HG03103 (cell line): Measurements from ENCODE around the gene MAGI1.
"Not testable (repeated sequence)": the region's sequence is repeated elsewhere in the genome, so short reads cannot be mapped to it uniquely, and the experiment has no call there.

Experiments used
- ATAC-seq: cut with Tn5 transposase; IDR thresholded peaks from one replicate; pipeline ENCODE4 v1.9.1; 2021; ENCODE audit warnings: low read depth; ENCODE audit not compliant: unreplicated experiment

The MAGI1 gene

GRCh38 chr3:65584002-65584401, 454.7 kb downstream of the MAGI1 start:
- ATAC-seq = no peak

GRCh38 chr3:65583188-65583587, 455.5 kb downstream of the MAGI1 start:
- ATAC-seq = no peak

GRCh38 chr3:65582012-65582717, 456.6 kb downstream of the MAGI1 start:
- ATAC-seq = no peak

- ATAC-seq = no peak
Observed at GRCh38 chr3:65581313-65581712, 457.4 kb downstream of the MAGI1 start.

- no peak for ATAC-seq
Observed at GRCh38 chr3:65578861-65579260, 459.9 kb downstream of the MAGI1 start.

- ATAC-seq = no peak
Observed at GRCh38 chr3:65577843-65578430, 460.8 kb downstream of the MAGI1 start.

- no peak for ATAC-seq
Observed at GRCh38 chr3:65576966-65577365, 461.8 kb downstream of the MAGI1 start.

- no peak for ATAC-seq
Observed at GRCh38 chr3:65576228-65576627, 462.5 kb downstream of the MAGI1 start.

GRCh38 chr3:65575376-65575840, 463.3 kb downstream of the MAGI1 start:
- no peak for ATAC-seq

GRCh38 chr3:65573548-65574116, 465.1 kb downstream of the MAGI1 start:
- no peak for ATAC-seq

- no peak for ATAC-seq
Observed at GRCh38 chr3:65572175-65572777, 466.4 kb downstream of the MAGI1 start.

- no peak for ATAC-seq
Observed at GRCh38 chr3:65569845-65570405, 468.8 kb downstream of the MAGI1 start.

GRCh38 chr3:65569129-65569528, 469.6 kb downstream of the MAGI1 start:
- no peak for ATAC-seq

- ATAC-seq = no peak
Observed at GRCh38 chr3:65568497-65568896, 470.2 kb downstream of the MAGI1 start.

- ATAC-seq = not testable (repeated sequence)
Observed at GRCh38 chr3:65565744-65566143, 473.0 kb downstream of the MAGI1 start.

GRCh38 chr3:65564483-65564882, 474.2 kb downstream of the MAGI1 start:
- ATAC-seq = no peak

- no peak for ATAC-seq
Observed at GRCh38 chr3:65563861-65564260, 474.9 kb downstream of the MAGI1 start.

- no peak for ATAC-seq
Observed at GRCh38 chr3:65562447-65562846, 476.3 kb downstream of the MAGI1 start.

- no peak for ATAC-seq
Observed at GRCh38 chr3:65561617-65562016, 477.1 kb downstream of the MAGI1 start.

- no peak for ATAC-seq
Observed at GRCh38 chr3:65560901-65561300, 477.8 kb downstream of the MAGI1 start.

GRCh38 chr3:65560133-65560532, 478.6 kb downstream of the MAGI1 start:
- no peak for ATAC-seq
